ENCODE data around the gene FAXDC2.

- no peak for TF ChIP-seq EP300 (IDR thresholded peaks at IDR 0.05)
- TF ChIP-seq, protein P1, sequence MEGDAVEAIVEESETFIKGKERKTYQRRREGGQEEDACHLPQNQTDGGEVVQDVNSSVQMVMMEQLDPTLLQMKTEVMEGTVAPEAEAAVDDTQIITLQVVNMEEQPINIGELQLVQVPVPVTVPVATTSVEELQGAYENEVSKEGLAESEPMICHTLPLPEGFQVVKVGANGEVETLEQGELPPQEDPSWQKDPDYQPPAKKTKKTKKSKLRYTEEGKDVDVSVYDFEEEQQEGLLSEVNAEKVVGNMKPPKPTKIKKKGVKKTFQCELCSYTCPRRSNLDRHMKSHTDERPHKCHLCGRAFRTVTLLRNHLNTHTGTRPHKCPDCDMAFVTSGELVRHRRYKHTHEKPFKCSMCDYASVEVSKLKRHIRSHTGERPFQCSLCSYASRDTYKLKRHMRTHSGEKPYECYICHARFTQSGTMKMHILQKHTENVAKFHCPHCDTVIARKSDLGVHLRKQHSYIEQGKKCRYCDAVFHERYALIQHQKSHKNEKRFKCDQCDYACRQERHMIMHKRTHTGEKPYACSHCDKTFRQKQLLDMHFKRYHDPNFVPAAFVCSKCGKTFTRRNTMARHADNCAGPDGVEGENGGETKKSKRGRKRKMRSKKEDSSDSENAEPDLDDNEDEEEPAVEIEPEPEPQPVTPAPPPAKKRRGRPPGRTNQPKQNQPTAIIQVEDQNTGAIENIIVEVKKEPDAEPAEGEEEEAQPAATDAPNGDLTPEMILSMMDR (IDR thresholded peaks at IDR 0.05) = no peak
- TF ChIP-seq POLR2AphosphoS5 (IDR thresholded peaks at IDR 0.05) = no peak
- no peak for TF ChIP-seq POLR2A (IDR thresholded peaks at IDR 0.05; ENCODE audit: low read depth)
Measured at GRCh38 chr5:154819546-154819945, 30.9 kb downstream of the FAXDC2 start.
